Measurements from ENCODE around the gene FOXR1. TPM values are rescaled to one million over a fixed set of nuclear protein-coding genes. Genes with fewer than 3 reads are reported as not detected.

Gene FOXR1
- total RNA-seq, 2 experiments from 2014 or later = not detected

- ChIA-PET POLR2A (no interaction called here), CTCF (interaction anchor here (1.3 to 2.1 kb wide), 3 partner anchors 9 to 30 kb away, joined by 3 to 7 read pairs (median 3); no protein-coding TSS in a partner anchor)
- Mint-ChIP-seq H3K4me1 (ENCODE audit: low read depth) (peaks cover 35% of the 10 kb centered on the region), H3K27ac (no peak overlapping the region), H3K27me3 (no peaks in the 10 kb centered on the region), H3K4me3 (no peak overlapping the region), H3K36me3 (ENCODE audit: low read depth) (no peaks in the 10 kb centered on the region), H3K9me3 (no peaks in the 10 kb centered on the region)
- intact Hi-C loops (cut with micrococcal nuclease) = no loop called here
- no peak for ATAC-seq
- no peak for DNase-seq
- TF ChIP-seq CTCF (IDR thresholded peaks at IDR 0.05) = no peak
Observed at GRCh38 chr11:118935376-118935775, 36.2 kb upstream of the FOXR1 start.

GRCh38 chr11:118938491-118939403 lies 32.8 kb upstream of the FOXR1 start:
- DNase-seq (no peak), ATAC-seq (no peak)
- Mint-ChIP-seq H3K36me3 (ENCODE audit: low read depth) (no peaks in the 10 kb centered on the region), H3K4me1 (ENCODE audit: low read depth) (peaks cover 39% of the 10 kb centered on the region), H3K27me3 (no peaks in the 10 kb centered on the region), H3K4me3 (no peak overlapping the region), H3K27ac (peak overlapping the region; percentile 1), H3K9me3 (no peaks in the 10 kb centered on the region)
- no peak for TF ChIP-seq CTCF (IDR thresholded peaks at IDR 0.05)
- POLR2A ChIA-PET = interaction anchor here (1.0 to 2.9 kb wide), 4 partner anchors 9 to 146 kb away, joined by 3 to 32 read pairs (median 4); partner anchors contain the start of gene BCL9L
- CTCF ChIA-PET = interaction anchor here (1.1 to 2.9 kb wide), 5 partner anchors 10 to 249 kb away, joined by 3 to 37 read pairs (median 3); no protein-coding TSS in a partner anchor
- intact Hi-C loops (cut with micrococcal nuclease) = no loop called here

- peak overlapping the region; percentile 1 for H3K27ac Mint-ChIP-seq
Observed at GRCh38 chr11:118939404-118939915, 32.1 kb upstream of the FOXR1 start.

GRCh38 chr11:118939953-118940598 lies 31.5 kb upstream of the FOXR1 start:
- Mint-ChIP-seq H3K9me3 (no peaks in the 10 kb centered on the region), H3K36me3 (ENCODE audit: low read depth) (no peaks in the 10 kb centered on the region), H3K27me3 (no peaks in the 10 kb centered on the region), H3K4me1 (ENCODE audit: low read depth) (peaks cover 39% of the 10 kb centered on the region), H3K4me3 (peak overlapping the region; percentile 59), H3K27ac (peak overlapping the region; percentile 83)
- intact Hi-C loops (cut with micrococcal nuclease) = no loop called here
- ATAC-seq (peak; percentile 94), DNase-seq (peak; percentile 82)
- ChIA-PET CTCF (interaction anchor here (0.7 to 2.9 kb wide), 7 partner anchors 11 to 250 kb away, joined by 3 to 37 read pairs (median 3); partner anchors contain the start of gene HYOU1), POLR2A (interaction anchor here (0.8 to 2.9 kb wide), 8 partner anchors 11 to 331 kb away, joined by 3 to 32 read pairs (median 4); partner anchors contain the start of genes BCL9L, CXCR5 and DDX6)
- TF ChIP-seq CTCF (IDR thresholded peaks at IDR 0.05) = no peak

More at GRCh38 chr11:118939404-118939915, 32.1 kb upstream of the FOXR1 start:
- POLR2A ChIA-PET = interaction anchor here (0.8 to 2.9 kb wide), 7 partner anchors 10 to 147 kb away, joined by 3 to 32 read pairs (median 4); partner anchors contain the start of gene BCL9L
- DNase-seq = no peak
- no peak for ATAC-seq
- intact Hi-C loops (cut with micrococcal nuclease) = no loop called here
- Mint-ChIP-seq H3K27me3 (no peaks in the 10 kb centered on the region), H3K4me3 (no peak overlapping the region), H3K9me3 (no peaks in the 10 kb centered on the region), H3K36me3 (ENCODE audit: low read depth) (no peaks in the 10 kb centered on the region), H3K4me1 (ENCODE audit: low read depth) (peaks cover 39% of the 10 kb centered on the region)
- CTCF ChIA-PET = interaction anchor here (0.9 to 2.9 kb wide), 6 partner anchors 10 to 250 kb away, joined by 3 to 37 read pairs (median 3); no protein-coding TSS in a partner anchor
- no peak for TF ChIP-seq CTCF (IDR thresholded peaks at IDR 0.05)

All from activated CD8-positive, alpha-beta T cell treated with anti-CD3 and anti-CD28 coated beads for 36 hours (primary cell).